Activated naive CD8-positive, alpha-beta T cell treated with anti-CD3 and anti-CD28 coated beads, Interleukin-2, amount 10 ng/mL, durations not matched to agents 7 days and 5 days (primary cell): Measurements from ENCODE around the gene TTC5. TPM values are rescaled to one million over a fixed set of nuclear protein-coding genes. Genes with fewer than 3 reads are reported as not detected.
A peak's percentile ranks its signal among the peaks of the same experiment; 100 is the strongest.
"Not testable (repeated sequence)": the region's sequence is repeated elsewhere in the genome, so short reads cannot be mapped to it uniquely, and the experiment has no call there.

Source experiments
- ATAC-seq: fragments of 150-1000 bp; cut with Tn5 transposase; one replicate; pipeline ENCODE4 v1.10.0; 2021; ENCODE audit warnings: low read depth, moderate library complexity
- POLR2A ChIA-PET: fragments of 350-600 bp; sonication (Branson Sonifier 250); formaldehyde crosslinking; loops from one replicate; lab custom pipeline; 2021; ENCODE audit warnings: antibody characterized with exemption; lab: Charles Lee
- DNase-seq: peaks from one replicate; pipeline ENCODE4 v3.0.0; 2021
- H3K27ac Mint-ChIP-seq: one replicate; pipeline ENCODE4 v1.8.0; 2022; ENCODE audit warnings: mild to moderate bottlenecking, mixed read lengths
- H3K27me3 Mint-ChIP-seq: one replicate; pipeline ENCODE4 v1.8.0; 2022; ENCODE audit warnings: mild to moderate bottlenecking, moderate library complexity, mixed read lengths
- H3K36me3 Mint-ChIP-seq: one replicate; pipeline ENCODE4 v1.8.0; 2021; ENCODE audit warnings: mild to moderate bottlenecking, mixed read lengths
- H3K4me1 Mint-ChIP-seq: one replicate; pipeline ENCODE4 v1.8.0; 2021; ENCODE audit warnings: mixed read lengths
- H3K4me3 Mint-ChIP-seq: one replicate; pipeline ENCODE4 v1.8.0; 2022; ENCODE audit warnings: mild to moderate bottlenecking, moderate library complexity, mixed read lengths
- H3K9me3 Mint-ChIP-seq: one replicate; pipeline ENCODE4 v1.8.0; 2021; ENCODE audit warnings: mixed read lengths
- total RNA-seq, 2 experiments: library from RNA; stranded (reverse); gene quantifications; one replicate each; pipeline ENCODE4 v1.2.3, GENCODE V29; 2021

TTC5 gene
- 10 to 100 TPM; 21.9 to 22.2 TPM for total RNA-seq

- H3K27ac Mint-ChIP-seq: peak within 1 kb of the TSS; percentile 85
- H3K36me3 Mint-ChIP-seq: peaks cover 2% of the 10 kb centered on the region
- ATAC-seq (peak; percentile 97), DNase-seq (peak; percentile 92)
- H3K4me3 Mint-ChIP-seq: peak within 1 kb of the TSS; percentile 92
- POLR2A ChIA-PET: interaction anchor here (0.5 kb wide), 1 partner anchor 36 kb away, joined by 3 read pairs; no protein-coding TSS in a partner anchor
- no peaks in the 10 kb centered on the region for H3K27me3 Mint-ChIP-seq
- peaks cover 19% of the 10 kb centered on the region for H3K4me1 Mint-ChIP-seq
- no peaks in the 10 kb centered on the region for H3K9me3 Mint-ChIP-seq
Measured at GRCh38 chr14:20305265-20306078, at the start of gene TTC5. Gene TTC5, minus strand, starts transcription at chr14:20305951. Its CDS starts 14 bp downstream, at chr14:20305937.

GRCh38 chr14:20350860-20351259 lies 45.1 kb upstream of the TTC5 start:
- no peaks in the 10 kb centered on the region for H3K4me1 Mint-ChIP-seq
- ATAC-seq: no peak
- POLR2A ChIA-PET: no interaction called here
- H3K27me3 Mint-ChIP-seq: no peaks in the 10 kb centered on the region
- no peak overlapping the region for H3K4me3 Mint-ChIP-seq
- DNase-seq: no peak
- peaks cover 35% of the 10 kb centered on the region for H3K36me3 Mint-ChIP-seq
- H3K27ac Mint-ChIP-seq: no peak overlapping the region
- no peaks in the 10 kb centered on the region for H3K9me3 Mint-ChIP-seq

- Mint-ChIP-seq H3K9me3 (no peaks in the 10 kb centered on the region), H3K27ac (no peak overlapping the region), H3K4me1 (peaks cover 2% of the 10 kb centered on the region), H3K36me3 (peaks cover 36% of the 10 kb centered on the region), H3K4me3 (no peak overlapping the region), H3K27me3 (no peaks in the 10 kb centered on the region)
- POLR2A ChIA-PET: no interaction called here
- DNase-seq (no peak), ATAC-seq (no peak)
Measured at GRCh38 chr14:20350282-20350681, 44.5 kb upstream of the TTC5 start.

- no peak for DNase-seq
- ATAC-seq: no peak
- H3K9me3 Mint-ChIP-seq: no peaks in the 10 kb centered on the region
- POLR2A ChIA-PET: no interaction called here
- no peak overlapping the region for H3K27ac Mint-ChIP-seq
- peaks cover 27% of the 10 kb centered on the region for H3K36me3 Mint-ChIP-seq
- H3K4me3 Mint-ChIP-seq: no peak overlapping the region
- peaks cover 13% of the 10 kb centered on the region for H3K4me1 Mint-ChIP-seq
- H3K27me3 Mint-ChIP-seq: no peaks in the 10 kb centered on the region
Measured at GRCh38 chr14:20347747-20348146, 42.0 kb upstream of the TTC5 start.

GRCh38 chr14:20346713-20347112 lies 41.0 kb upstream of the TTC5 start:
- POLR2A ChIA-PET: no interaction called here

GRCh38 chr14:20345366-20345765 lies 39.6 kb upstream of the TTC5 start:
- Mint-ChIP-seq H3K4me1 (peaks cover 13% of the 10 kb centered on the region), H3K27me3 (no peaks in the 10 kb centered on the region)

More at GRCh38 chr14:20346713-20347112, 41.0 kb upstream of the TTC5 start:
- Mint-ChIP-seq H3K9me3 (no peaks in the 10 kb centered on the region), H3K27me3 (no peaks in the 10 kb centered on the region), H3K36me3 (peaks cover 22% of the 10 kb centered on the region), H3K4me1 (peaks cover 13% of the 10 kb centered on the region), H3K27ac (peak overlapping the region; percentile 8), H3K4me3 (no peak overlapping the region)
- DNase-seq (no peak), ATAC-seq (no peak)

GRCh38 chr14:20343862-20344220 lies 38.1 kb upstream of the TTC5 start:
- Mint-ChIP-seq H3K27me3 (peaks cover 3% of the 10 kb centered on the region), H3K9me3 (no peaks in the 10 kb centered on the region), H3K4me1 (peaks cover 13% of the 10 kb centered on the region), H3K36me3 (peaks cover 13% of the 10 kb centered on the region), H3K4me3 (peak overlapping the region; percentile 100), H3K27ac (peak overlapping the region; percentile 99)
- DNase-seq (no peak), ATAC-seq (no peak)
- POLR2A ChIA-PET: interaction anchor here (0.6 to 2.9 kb wide), 20 partner anchors 10 to 340 kb away, joined by 3 to 43 read pairs (median 10); partner anchors contain the start of genes APEX1, CCNB1IP1, OSGEP and PIP4P1

More at GRCh38 chr14:20345366-20345765, 39.6 kb upstream of the TTC5 start:
- POLR2A ChIA-PET: no interaction called here
- Mint-ChIP-seq H3K9me3 (no peaks in the 10 kb centered on the region), H3K4me3 (no peak overlapping the region), H3K36me3 (peaks cover 18% of the 10 kb centered on the region), H3K27ac (peak overlapping the region; percentile 3)
- ATAC-seq (no peak), DNase-seq (no peak)

- POLR2A ChIA-PET: interaction anchor here (0.6 to 2.9 kb wide), 29 partner anchors 10 to 1093 kb away, joined by 3 to 43 read pairs (median 5); partner anchors contain the start of genes APEX1, CCNB1IP1, OSGEP and PIP4P1
- Mint-ChIP-seq H3K9me3 (no peaks in the 10 kb centered on the region), H3K36me3 (peaks cover 12% of the 10 kb centered on the region), H3K4me3 (peak within 1 kb of the TSS; percentile 100), H3K4me1 (peaks cover 13% of the 10 kb centered on the region), H3K27ac (peak within 1 kb of the TSS; percentile 99), H3K27me3 (peaks cover 3% of the 10 kb centered on the region)
- DNase-seq: peak; percentile 91
- peak; percentile 94 for ATAC-seq
Measured at GRCh38 chr14:20343092-20343861, 37.5 kb upstream of the TTC5 start, which contains the start of gene PARP2. Gene PARP2, plus strand, starts transcription at chr14:20343635. Its CDS starts 7 bp downstream, at chr14:20343642.

- Mint-ChIP-seq H3K9me3 (no peaks in the 10 kb centered on the region), H3K36me3 (peaks cover 8% of the 10 kb centered on the region), H3K27ac (no peak overlapping the region), H3K4me3 (no peak overlapping the region), H3K4me1 (peaks cover 13% of the 10 kb centered on the region), H3K27me3 (peaks cover 3% of the 10 kb centered on the region)
- ATAC-seq: no peak
- no peak for DNase-seq
- POLR2A ChIA-PET: interaction anchor here (0.7 to 2.9 kb wide), 11 partner anchors 9 to 340 kb away, joined by 3 to 43 read pairs (median 5); partner anchors contain the start of genes APEX1, CCNB1IP1, OSGEP and PIP4P1
Measured at GRCh38 chr14:20341646-20342045, 35.9 kb upstream of the TTC5 start.

GRCh38 chr14:20341032-20341431 lies 35.3 kb upstream of the TTC5 start:
- ATAC-seq, DNase-seq, H3K27me3 Mint-ChIP-seq, H3K9me3 Mint-ChIP-seq, H3K36me3 Mint-ChIP-seq, H3K4me3 Mint-ChIP-seq, H3K27ac Mint-ChIP-seq: not testable (repeated sequence)
- POLR2A ChIA-PET: interaction anchor here (0.9 to 1.4 kb wide), 3 partner anchors 72 to 341 kb away, joined by 3 to 5 read pairs (median 3); partner anchors contain the start of gene TEP1
- peaks cover 13% of the 10 kb centered on the region for H3K4me1 Mint-ChIP-seq

- Mint-ChIP-seq H3K27ac (no peak overlapping the region), H3K27me3 (peaks cover 2% of the 10 kb centered on the region), H3K9me3 (no peaks in the 10 kb centered on the region), H3K4me3 (peak overlapping the region; percentile 10), H3K4me1 (peaks cover 26% of the 10 kb centered on the region), H3K36me3 (no peaks in the 10 kb centered on the region)
- DNase-seq: no peak
- no peak for ATAC-seq
- POLR2A ChIA-PET: interaction anchor here (0.8 to 3.1 kb wide), 3 partner anchors 9 to 280 kb away, joined by 3 to 43 read pairs (median 4); partner anchors contain the start of genes PARP2 and PNP
Measured at GRCh38 chr14:20334017-20334416, 28.3 kb upstream of the TTC5 start.

GRCh38 chr14:20333494-20333841 lies 27.7 kb upstream of the TTC5 start:
- peak overlapping the region; percentile 87 for H3K27ac Mint-ChIP-seq
- ATAC-seq: peak; percentile 6

More at GRCh38 chr14:20333494-20333841, 27.7 kb upstream of the TTC5 start:
- Mint-ChIP-seq H3K9me3 (no peaks in the 10 kb centered on the region), H3K4me1 (peaks cover 30% of the 10 kb centered on the region), H3K27me3 (no peaks in the 10 kb centered on the region), H3K36me3 (no peaks in the 10 kb centered on the region), H3K4me3 (peak overlapping the region; percentile 99)
- POLR2A ChIA-PET: interaction anchor here (0.8 to 3.1 kb wide), 3 partner anchors 9 to 280 kb away, joined by 3 to 43 read pairs (median 4); partner anchors contain the start of genes PARP2 and PNP
- DNase-seq: no peak
